Fibroblast of the aortic adventitia (primary cell): ENCODE results near the gene AKR1C4. TPM values are rescaled to one million over a fixed set of nuclear protein-coding genes. Genes with fewer than 3 reads are reported as not detected.
"Not testable (repeated sequence)": the region's sequence is repeated elsewhere in the genome, so short reads cannot be mapped to it uniquely, and the experiment has no call there.

Source experiments
- DNase-seq: peaks from one replicate; pipeline ENCODE4 v3.0.0-alpha.2; 2010; ENCODE audit warnings: low read depth
- H3K4me3 ChIP-seq: 2 replicates; pipeline ENCODE4 v1.5.1; 2011; ENCODE audit warnings: low read depth, mild to moderate bottlenecking, control low read depth, low read length, moderate library complexity
- total RNA-seq: library from RNA; depleted of rRNA; stranded (reverse); fragments of >200 nt; gene quantifications from 2 replicates; pipeline ENCODE4 v1.2.3, GENCODE V29; 2012; ENCODE audit warnings: low replicate concordance
- TF ChIP-seq, protein P1 (sequence below): IDR thresholded peaks from 2 replicates; pipeline ENCODE4 v1.5.1; 2011; ENCODE audit warnings: mild to moderate bottlenecking, low read length, control low read depth, inconsistent platforms; ENCODE audit not compliant: insufficient read depth

Gene AKR1C4
- total RNA-seq, 1 donor, result not detected

DNA sequence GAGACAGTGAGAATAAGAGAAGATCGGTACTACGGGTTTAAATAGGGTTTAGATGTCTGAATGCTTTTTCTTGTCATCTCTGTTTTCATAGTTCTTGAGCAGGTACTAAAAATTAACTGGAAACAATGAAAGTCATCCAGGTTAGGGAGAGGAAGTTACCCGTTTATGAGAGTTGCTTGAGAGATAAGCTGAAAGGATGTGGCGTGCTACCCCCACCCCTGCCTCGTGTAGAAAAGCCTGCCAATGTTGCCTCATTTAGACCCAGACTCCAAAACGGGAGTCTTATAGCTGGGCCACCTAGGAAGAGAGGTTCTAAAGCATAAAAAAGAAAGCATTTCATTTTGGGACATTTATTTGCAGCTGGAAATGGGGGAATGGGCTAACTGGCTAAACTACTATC, 10.2 kb downstream of the AKR1C4 start:
- no peak overlapping the region for H3K4me3 ChIP-seq
- TF ChIP-seq, protein P1, sequence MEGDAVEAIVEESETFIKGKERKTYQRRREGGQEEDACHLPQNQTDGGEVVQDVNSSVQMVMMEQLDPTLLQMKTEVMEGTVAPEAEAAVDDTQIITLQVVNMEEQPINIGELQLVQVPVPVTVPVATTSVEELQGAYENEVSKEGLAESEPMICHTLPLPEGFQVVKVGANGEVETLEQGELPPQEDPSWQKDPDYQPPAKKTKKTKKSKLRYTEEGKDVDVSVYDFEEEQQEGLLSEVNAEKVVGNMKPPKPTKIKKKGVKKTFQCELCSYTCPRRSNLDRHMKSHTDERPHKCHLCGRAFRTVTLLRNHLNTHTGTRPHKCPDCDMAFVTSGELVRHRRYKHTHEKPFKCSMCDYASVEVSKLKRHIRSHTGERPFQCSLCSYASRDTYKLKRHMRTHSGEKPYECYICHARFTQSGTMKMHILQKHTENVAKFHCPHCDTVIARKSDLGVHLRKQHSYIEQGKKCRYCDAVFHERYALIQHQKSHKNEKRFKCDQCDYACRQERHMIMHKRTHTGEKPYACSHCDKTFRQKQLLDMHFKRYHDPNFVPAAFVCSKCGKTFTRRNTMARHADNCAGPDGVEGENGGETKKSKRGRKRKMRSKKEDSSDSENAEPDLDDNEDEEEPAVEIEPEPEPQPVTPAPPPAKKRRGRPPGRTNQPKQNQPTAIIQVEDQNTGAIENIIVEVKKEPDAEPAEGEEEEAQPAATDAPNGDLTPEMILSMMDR, result no peak
- no peak for DNase-seq

DNA sequence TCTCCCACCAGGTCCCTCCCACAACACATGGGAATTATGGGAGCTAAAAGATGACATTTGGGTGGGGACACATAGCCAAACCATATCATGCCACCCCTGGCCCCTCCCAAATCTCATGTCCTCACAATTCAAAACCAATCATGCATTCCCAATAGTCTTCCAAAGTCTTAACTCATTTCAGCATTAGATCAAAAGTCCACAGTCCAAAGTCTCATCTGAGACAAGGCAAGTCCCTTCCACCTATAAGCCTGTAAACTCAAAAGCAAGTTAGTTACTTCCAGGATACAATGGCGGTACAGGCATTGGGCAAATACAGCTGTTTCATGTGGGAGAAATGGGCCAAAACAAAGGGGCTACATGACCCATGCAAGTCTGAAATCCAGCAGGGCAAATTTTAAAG, 13.1 kb downstream of the AKR1C4 start:
- DNase-seq, H3K4me3 ChIP-seq: not testable (repeated sequence)

DNA sequence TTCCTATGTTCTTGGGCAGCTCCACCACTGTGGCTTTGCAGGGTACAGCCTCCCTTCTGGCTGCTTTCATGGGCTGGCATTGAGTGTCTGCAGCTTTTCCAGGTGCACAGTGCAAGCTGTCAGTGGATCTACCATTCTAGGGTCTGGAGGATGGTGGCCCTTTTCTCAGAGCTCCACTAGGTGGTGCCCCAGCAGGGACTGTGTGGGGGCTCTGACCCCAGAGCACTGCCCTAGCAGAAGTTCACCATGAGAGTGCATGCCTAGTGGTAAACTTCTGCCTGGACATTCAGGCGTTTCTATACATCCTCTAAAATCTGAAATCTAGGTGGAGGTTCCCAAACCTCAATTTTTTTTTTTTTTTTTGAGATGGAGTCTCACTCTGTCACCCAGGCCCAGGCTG, 13.6 kb downstream of the AKR1C4 start:
- DNase-seq, H3K4me3 ChIP-seq: not testable (repeated sequence)

- TF ChIP-seq, protein P1, result no peak
- no peak overlapping the region for H3K4me3 ChIP-seq
- no peak for DNase-seq
These were observed 15.3 kb downstream of the AKR1C4 start for GRCh38 chr10:5211696-5212536.

GRCh38 chr10:5216801-5217200, 20.2 kb downstream of the AKR1C4 start:
- no peak for DNase-seq
- TF ChIP-seq, protein P1, result no peak
- H3K4me3 ChIP-seq, result no peak overlapping the region

GRCh38 chr10:5219262-5219661, 22.6 kb downstream of the AKR1C4 start:
- no peak overlapping the region for H3K4me3 ChIP-seq
- TF ChIP-seq, protein P1, result no peak
- DNase-seq, result no peak

DNA sequence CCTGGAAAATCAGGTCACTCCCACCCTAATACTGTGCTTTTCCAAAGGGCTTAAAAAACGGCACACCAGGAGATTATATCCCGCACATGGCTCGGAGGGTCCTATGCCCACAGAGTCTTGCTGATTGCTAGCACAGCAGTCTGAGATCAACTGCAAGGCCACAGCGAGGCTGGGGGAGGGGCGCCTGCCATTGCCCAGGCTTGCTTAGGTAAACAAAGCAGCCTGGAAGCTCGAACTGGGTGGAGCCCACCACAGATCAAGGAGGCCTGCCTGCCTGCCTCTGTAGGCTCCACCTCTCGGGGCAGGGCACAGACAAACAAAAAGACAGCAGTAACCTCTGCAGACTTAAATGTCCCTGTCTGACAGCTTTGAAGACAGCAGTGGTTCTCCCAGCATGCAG, 26.3 kb downstream of the AKR1C4 start:
- not testable (repeated sequence) for DNase-seq, H3K4me3 ChIP-seq

DNA sequence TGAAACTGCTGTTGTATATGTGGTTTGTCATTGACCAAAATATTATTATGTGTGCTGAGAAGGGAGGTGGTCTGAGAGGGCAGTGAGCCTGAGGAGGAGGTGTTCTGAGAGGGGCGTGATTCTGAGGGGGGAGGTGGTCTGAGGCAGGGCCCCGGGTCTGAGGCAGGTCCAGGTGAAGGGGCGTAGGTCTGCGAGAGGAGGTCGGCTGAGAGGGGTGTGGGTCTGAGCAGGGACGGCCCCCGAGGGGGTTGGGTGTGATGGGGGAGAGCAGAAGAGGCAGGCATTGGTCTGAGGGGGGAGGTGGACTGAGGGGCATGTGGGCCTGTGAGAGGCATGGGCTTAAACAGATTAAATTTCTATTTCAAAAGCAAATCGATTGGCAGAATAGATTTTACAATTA, 32.4 kb downstream of the AKR1C4 start:
- no peak for DNase-seq
- H3K4me3 ChIP-seq, result no peak overlapping the region
- TF ChIP-seq, protein P1, result no peak
